ENCODE data around the gene NCKAP1. TPM values are rescaled to one million over a fixed set of nuclear protein-coding genes. Genes with fewer than 3 reads are reported as not detected.
"Not testable (repeated sequence)": the region's sequence is repeated elsewhere in the genome, so short reads cannot be mapped to it uniquely, and the experiment has no call there.

The NCKAP1 gene
- total and polyA plus RNA-seq, 4 donors: 16.1 to 64.2 (median 24.4) TPM

DNA sequence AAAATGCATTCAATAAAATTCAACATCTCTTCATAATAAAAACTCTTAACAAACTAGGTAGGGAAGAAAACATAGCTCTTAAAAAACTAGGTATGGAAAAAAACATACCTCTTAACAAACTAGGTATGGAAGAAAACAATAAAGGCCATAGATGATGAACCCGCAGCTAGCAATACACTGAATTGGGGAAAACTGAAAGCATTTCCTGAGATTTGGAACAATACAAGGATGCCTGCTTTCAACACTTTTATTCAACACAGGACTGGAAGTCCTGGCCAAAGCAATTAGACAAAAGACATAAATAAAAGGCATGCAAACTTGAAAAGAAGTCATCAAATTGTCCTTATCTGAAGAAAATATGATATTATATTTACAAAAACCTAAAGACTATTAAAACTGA lies 67.8 kb downstream of the NCKAP1 start:
- Histone ChIP-seq H3K27ac (ENCODE audit: low read depth in 1 of 2, low read length in 2 of 2) (no peak overlapping the region), H3K4me1 (ENCODE audit: control insufficient read depth in 4 of 4, insufficient read depth in 4 of 4, low read length in 3 of 4) (peaks cover 0 to 13% (median 9%) of the 10 kb centered on the region in 4 donors), H3K27me3 (ENCODE audit: control insufficient read depth in 4 of 4, insufficient read depth in 4 of 4, low read length in 3 of 4) (no peaks in the 10 kb centered on the region), H3K4me3 (ENCODE audit: low read depth in 1 of 3, low read length in 3 of 3) (no peak overlapping the region), H3K9ac (ENCODE audit: low read depth in 1 of 2, low read length in 2 of 2) (no peak overlapping the region), H3K9me3 (ENCODE audit: control insufficient read depth in 4 of 4, low read length in 3 of 4) (no peaks in the 10 kb centered on the region), H3K36me3 (ENCODE audit: control insufficient read depth in 4 of 4, insufficient read depth in 3 of 4, low read depth in 1 of 4, low read length in 3 of 4) (peaks cover 0 to 2% (median 0%) of the 10 kb centered on the region in 4 donors)
- 88% methylated on average over 1 of the region's 1 CpG for WGBS
- DNase-seq (ENCODE audit: low spot score): no peak
- TF ChIP-seq RXRA (IDR thresholded peaks at IDR 0.05) (no peak), HNF4G (IDR thresholded peaks at IDR 0.05) (no peak), GABPA (IDR thresholded peaks at IDR 0.05 in 1 of 2, conservative IDR thresholded peaks at IDR 0.05 in 1 of 2) (no peak), JUND (IDR thresholded peaks at IDR 0.05) (no peak), FOXA1 (IDR thresholded peaks at IDR 0.05) (no peak), NR2F2 (IDR thresholded peaks at IDR 0.05) (no peak), FOXA2 (IDR thresholded peaks at IDR 0.05) (no peak), MAX (IDR thresholded peaks at IDR 0.05) (no peak), EGR1 (IDR thresholded peaks at IDR 0.05; ENCODE audit: low read depth in 2 of 2) (no peak)
- TF ChIP-seq, protein P1, sequence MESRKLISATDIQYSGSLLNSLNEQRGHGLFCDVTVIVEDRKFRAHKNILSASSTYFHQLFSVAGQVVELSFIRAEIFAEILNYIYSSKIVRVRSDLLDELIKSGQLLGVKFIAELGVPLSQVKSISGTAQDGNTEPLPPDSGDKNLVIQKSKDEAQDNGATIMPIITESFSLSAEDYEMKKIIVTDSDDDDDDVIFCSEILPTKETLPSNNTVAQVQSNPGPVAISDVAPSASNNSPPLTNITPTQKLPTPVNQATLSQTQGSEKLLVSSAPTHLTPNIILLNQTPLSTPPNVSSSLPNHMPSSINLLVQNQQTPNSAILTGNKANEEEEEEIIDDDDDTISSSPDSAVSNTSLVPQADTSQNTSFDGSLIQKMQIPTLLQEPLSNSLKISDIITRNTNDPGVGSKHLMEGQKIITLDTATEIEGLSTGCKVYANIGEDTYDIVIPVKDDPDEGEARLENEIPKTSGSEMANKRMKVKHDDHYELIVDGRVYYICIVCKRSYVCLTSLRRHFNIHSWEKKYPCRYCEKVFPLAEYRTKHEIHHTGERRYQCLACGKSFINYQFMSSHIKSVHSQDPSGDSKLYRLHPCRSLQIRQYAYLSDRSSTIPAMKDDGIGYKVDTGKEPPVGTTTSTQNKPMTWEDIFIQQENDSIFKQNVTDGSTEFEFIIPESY (IDR thresholded peaks at IDR 0.05): no peak

DNA sequence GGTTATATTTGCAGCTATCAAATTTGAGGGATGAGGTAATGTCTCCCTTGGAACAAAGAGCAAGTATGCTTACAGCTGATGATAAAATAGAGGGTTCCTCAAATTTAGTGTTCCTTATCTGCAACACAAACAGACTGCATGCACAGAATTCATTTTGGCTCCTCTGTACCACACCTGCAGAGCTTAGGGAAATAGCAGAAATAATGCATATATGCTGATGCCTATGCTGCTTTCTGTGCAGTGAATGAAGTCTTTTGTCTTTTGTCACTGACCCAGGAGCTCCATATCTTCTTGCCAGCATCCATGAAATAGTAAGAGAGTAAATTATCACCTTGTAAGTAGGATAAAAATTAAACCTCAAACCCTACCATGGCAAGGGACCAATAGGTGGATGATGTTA lies 69.8 kb downstream of the NCKAP1 start:
- DNase-seq (ENCODE audit: low spot score): no peak
- Histone ChIP-seq H3K9me3 (ENCODE audit: control insufficient read depth in 4 of 4, low read length in 3 of 4) (no peaks in the 10 kb centered on the region), H3K4me1 (ENCODE audit: control insufficient read depth in 4 of 4, insufficient read depth in 4 of 4, low read length in 3 of 4) (peaks cover 0 to 4% (median 2%) of the 10 kb centered on the region in 4 donors), H3K27me3 (ENCODE audit: control insufficient read depth in 4 of 4, insufficient read depth in 4 of 4, low read length in 3 of 4) (no peaks in the 10 kb centered on the region), H3K4me3 (ENCODE audit: low read depth in 1 of 3, low read length in 3 of 3) (no peak overlapping the region), H3K36me3 (ENCODE audit: control insufficient read depth in 4 of 4, insufficient read depth in 3 of 4, low read depth in 1 of 4, low read length in 3 of 4) (peaks cover 0 to 2% (median 0%) of the 10 kb centered on the region in 4 donors), H3K9ac (ENCODE audit: low read depth in 1 of 2, low read length in 2 of 2) (no peak overlapping the region), H3K27ac (ENCODE audit: low read depth in 1 of 2, low read length in 2 of 2) (no peak overlapping the region)
- no peak for TF ChIP-seq ATF3 (IDR thresholded peaks at IDR 0.05)
- TF ChIP-seq GABPA (IDR thresholded peaks at IDR 0.05 in 1 of 2, conservative IDR thresholded peaks at IDR 0.05 in 1 of 2): no peak
- TF ChIP-seq HNF4G (IDR thresholded peaks at IDR 0.05): no peak
- no peak for TF ChIP-seq FOXA2 (IDR thresholded peaks at IDR 0.05)

DNA sequence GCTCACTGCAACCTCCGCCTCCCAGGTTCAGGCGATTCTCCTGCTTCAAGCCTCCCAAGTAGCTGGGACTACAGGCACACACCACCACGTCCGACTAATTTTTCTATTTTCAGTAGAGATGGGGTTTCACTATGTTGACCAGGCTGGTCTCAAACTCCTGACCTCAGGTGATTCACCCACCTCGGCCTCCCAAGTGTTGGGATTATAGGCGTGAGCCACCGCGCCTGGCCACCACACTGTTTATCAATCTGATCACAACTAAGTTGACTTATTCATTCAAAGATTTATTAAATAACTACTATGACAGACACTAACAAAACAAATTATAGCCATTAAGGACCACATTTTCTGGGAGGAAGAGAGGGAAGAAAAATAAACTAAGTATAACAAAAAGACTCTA lies 71.9 kb downstream of the NCKAP1 start:
- H3K27ac ChIP-seq (ENCODE audit: low read depth in 1 of 2, low read length in 2 of 2); H3K9me3 ChIP-seq (ENCODE audit: control insufficient read depth in 4 of 4, low read length in 3 of 4); H3K9ac ChIP-seq (ENCODE audit: low read depth in 1 of 2, low read length in 2 of 2); DNase-seq (ENCODE audit: low spot score); H3K27me3 ChIP-seq (ENCODE audit: control insufficient read depth in 4 of 4, insufficient read depth in 4 of 4, low read length in 3 of 4); H3K4me1 ChIP-seq (ENCODE audit: control insufficient read depth in 4 of 4, insufficient read depth in 4 of 4, low read length in 3 of 4); H3K4me3 ChIP-seq (ENCODE audit: low read depth in 1 of 3, low read length in 3 of 3); H3K36me3 ChIP-seq (ENCODE audit: control insufficient read depth in 4 of 4, insufficient read depth in 3 of 4, low read depth in 1 of 4, low read length in 3 of 4): not testable (repeated sequence)
- 97% methylated on average over 8 of the region's 8 CpGs for WGBS

- no peaks in the 10 kb centered on the region for H3K4me1 ChIP-seq (ENCODE audit: control insufficient read depth in 4 of 4, insufficient read depth in 4 of 4, low read length in 3 of 4)
- no peak overlapping the region for H3K27ac ChIP-seq (ENCODE audit: low read depth in 1 of 2, low read length in 2 of 2)
- no peak for DNase-seq (ENCODE audit: low spot score)
- no peak overlapping the region for H3K9ac ChIP-seq (ENCODE audit: low read depth in 1 of 2, low read length in 2 of 2)
- WGBS: 89% methylated on average over 2 of the region's 2 CpGs
- H3K4me3 ChIP-seq (ENCODE audit: low read depth in 1 of 3, low read length in 3 of 3): no peak overlapping the region
- no peaks in the 10 kb centered on the region for H3K9me3 ChIP-seq (ENCODE audit: control insufficient read depth in 4 of 4, low read length in 3 of 4)
- no peaks in the 10 kb centered on the region for H3K27me3 ChIP-seq (ENCODE audit: control insufficient read depth in 4 of 4, insufficient read depth in 4 of 4, low read length in 3 of 4)
- H3K36me3 ChIP-seq (ENCODE audit: control insufficient read depth in 4 of 4, insufficient read depth in 3 of 4, low read depth in 1 of 4, low read length in 3 of 4): no peaks in the 10 kb centered on the region
- TF ChIP-seq, protein P2, sequence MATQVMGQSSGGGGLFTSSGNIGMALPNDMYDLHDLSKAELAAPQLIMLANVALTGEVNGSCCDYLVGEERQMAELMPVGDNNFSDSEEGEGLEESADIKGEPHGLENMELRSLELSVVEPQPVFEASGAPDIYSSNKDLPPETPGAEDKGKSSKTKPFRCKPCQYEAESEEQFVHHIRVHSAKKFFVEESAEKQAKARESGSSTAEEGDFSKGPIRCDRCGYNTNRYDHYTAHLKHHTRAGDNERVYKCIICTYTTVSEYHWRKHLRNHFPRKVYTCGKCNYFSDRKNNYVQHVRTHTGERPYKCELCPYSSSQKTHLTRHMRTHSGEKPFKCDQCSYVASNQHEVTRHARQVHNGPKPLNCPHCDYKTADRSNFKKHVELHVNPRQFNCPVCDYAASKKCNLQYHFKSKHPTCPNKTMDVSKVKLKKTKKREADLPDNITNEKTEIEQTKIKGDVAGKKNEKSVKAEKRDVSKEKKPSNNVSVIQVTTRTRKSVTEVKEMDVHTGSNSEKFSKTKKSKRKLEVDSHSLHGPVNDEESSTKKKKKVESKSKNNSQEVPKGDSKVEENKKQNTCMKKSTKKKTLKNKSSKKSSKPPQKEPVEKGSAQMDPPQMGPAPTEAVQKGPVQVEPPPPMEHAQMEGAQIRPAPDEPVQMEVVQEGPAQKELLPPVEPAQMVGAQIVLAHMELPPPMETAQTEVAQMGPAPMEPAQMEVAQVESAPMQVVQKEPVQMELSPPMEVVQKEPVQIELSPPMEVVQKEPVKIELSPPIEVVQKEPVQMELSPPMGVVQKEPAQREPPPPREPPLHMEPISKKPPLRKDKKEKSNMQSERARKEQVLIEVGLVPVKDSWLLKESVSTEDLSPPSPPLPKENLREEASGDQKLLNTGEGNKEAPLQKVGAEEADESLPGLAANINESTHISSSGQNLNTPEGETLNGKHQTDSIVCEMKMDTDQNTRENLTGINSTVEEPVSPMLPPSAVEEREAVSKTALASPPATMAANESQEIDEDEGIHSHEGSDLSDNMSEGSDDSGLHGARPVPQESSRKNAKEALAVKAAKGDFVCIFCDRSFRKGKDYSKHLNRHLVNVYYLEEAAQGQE (IDR thresholded peaks at IDR 0.05): no peak
- TF ChIP-seq NR2F2 (IDR thresholded peaks at IDR 0.05): no peak
- no peak for TF ChIP-seq YY1 (IDR thresholded peaks at IDR 0.05)
- TF ChIP-seq MAX (IDR thresholded peaks at IDR 0.05): no peak
- TF ChIP-seq TAF1 (conservative IDR thresholded peaks at IDR 0.05): no peak
- no peak for TF ChIP-seq HNF4A (conservative IDR thresholded peaks at IDR 0.05)
- TF ChIP-seq GABPA (IDR thresholded peaks at IDR 0.05 in 1 of 2, conservative IDR thresholded peaks at IDR 0.05 in 1 of 2): no peak
- TF ChIP-seq, protein P3, sequence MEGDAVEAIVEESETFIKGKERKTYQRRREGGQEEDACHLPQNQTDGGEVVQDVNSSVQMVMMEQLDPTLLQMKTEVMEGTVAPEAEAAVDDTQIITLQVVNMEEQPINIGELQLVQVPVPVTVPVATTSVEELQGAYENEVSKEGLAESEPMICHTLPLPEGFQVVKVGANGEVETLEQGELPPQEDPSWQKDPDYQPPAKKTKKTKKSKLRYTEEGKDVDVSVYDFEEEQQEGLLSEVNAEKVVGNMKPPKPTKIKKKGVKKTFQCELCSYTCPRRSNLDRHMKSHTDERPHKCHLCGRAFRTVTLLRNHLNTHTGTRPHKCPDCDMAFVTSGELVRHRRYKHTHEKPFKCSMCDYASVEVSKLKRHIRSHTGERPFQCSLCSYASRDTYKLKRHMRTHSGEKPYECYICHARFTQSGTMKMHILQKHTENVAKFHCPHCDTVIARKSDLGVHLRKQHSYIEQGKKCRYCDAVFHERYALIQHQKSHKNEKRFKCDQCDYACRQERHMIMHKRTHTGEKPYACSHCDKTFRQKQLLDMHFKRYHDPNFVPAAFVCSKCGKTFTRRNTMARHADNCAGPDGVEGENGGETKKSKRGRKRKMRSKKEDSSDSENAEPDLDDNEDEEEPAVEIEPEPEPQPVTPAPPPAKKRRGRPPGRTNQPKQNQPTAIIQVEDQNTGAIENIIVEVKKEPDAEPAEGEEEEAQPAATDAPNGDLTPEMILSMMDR (IDR thresholded peaks at IDR 0.05; ENCODE audit: low read depth, low read length, missing input control): no peak
- no peak for TF ChIP-seq RXRA (IDR thresholded peaks at IDR 0.05)
- no peak for TF ChIP-seq FOXA2 (IDR thresholded peaks at IDR 0.05)
These were observed 75.6 kb downstream of the NCKAP1 start for GRCh38 chr2:182962641-182963040.

Measured in liver (tissue), 9 donors.